Measurements from ENCODE around the gene TUSC2. TPM values are rescaled to one million over a fixed set of nuclear protein-coding genes. Genes with fewer than 3 reads are reported as not detected.
A peak's percentile ranks its signal among the peaks of the same experiment; 100 is the strongest.
"Not testable (repeated sequence)": the region's sequence is repeated elsewhere in the genome, so short reads cannot be mapped to it uniquely, and the experiment has no call there.

The TUSC2 gene
- total RNA-seq, 2 donors from 2014 or later, result 26.7 to 29.1 TPM

DNA sequence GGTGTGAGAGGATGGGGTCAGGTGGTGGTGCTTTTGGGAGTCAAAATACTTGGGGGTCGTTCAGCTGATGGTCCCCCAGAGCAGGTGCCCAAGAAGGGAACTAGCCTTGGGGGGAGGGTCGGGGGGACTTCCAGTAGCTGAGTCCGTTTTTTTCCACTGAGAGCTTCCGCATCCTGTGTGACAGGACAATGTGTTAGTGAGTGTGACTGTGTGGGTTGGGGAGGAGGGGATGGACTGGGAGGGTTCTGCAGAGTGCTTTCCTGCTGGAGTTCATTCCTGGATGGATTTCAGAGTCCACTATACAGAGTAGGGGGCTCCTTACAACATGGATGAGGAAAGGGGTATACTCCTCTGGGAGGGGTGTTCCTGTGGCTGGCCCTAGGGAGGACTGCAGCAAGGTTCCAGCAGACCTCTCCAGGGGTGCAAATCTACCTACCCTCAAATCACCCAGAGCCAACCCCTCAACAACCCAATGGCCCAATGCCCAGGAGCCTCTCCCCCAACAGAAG lies 4.9 kb downstream of the TUSC2 start:
- peak in 1 of 2 donors; percentile 48 for DNase-seq
- intact Hi-C loops (cut with DNase I, micrococcal nuclease), result no loop called here
- ATAC-seq, result no peak

DNA sequence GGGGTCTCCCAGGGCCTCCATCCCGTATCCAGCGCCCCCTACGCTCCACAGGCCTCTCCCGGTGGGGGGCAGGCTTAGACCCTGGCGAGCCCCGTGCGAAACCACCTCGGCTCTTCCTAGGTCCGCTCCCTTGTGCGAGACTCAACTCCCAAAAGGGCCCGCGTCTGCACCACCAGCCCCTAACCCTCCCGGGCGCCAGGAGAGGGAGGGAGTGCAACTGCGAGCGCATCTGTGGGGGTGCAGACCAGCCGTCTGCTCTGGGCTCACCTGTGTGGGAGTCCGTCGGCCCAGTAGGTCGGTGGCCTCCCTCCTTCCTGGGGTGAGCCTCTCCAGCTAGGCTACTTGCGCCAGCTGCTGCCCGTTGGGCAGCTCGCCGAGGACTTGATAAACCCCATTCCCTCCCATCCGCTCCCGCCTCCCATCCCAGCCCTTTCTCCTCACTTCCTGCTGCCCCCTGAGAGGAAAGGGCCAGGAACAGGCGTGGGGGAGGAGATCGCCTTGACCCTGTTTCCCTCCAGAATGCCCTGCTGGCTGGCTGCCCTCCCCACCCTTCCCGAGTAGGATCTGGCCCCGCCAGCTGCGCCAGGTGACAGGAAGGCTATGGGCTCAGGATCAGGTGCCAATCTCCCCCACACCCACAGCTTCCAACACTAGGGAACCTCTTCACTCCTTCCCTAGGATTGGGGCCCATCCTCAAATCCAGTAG lies 5.5 kb downstream of the TUSC2 start, which contains the start of gene HYAL2:
Gene HYAL2 (minus strand): TSS at position 360 of the 706 bp plus-strand sequence. CDS start 2,256 bp downstream, outside the sequence.
- peak; percentile 50 to 53 for DNase-seq
- no peak for ATAC-seq
- intact Hi-C loops (cut with DNase I, micrococcal nuclease), result no loop called here

DNA sequence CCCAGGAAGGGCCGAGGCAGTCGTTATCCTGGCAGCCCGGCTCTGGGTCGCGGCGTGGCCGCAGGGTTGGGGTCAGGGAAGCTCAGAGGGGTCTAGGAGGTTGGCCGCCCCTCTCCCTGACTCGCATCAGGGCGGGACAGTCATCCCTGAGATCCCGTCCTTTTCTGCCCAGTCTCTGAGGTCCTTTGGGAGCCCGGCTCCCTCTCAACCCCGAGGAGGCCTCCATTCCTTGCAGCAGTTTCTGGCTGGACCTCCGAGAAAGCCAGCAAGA lies 6.0 kb downstream of the TUSC2 start:
- DNase-seq (no peak), ATAC-seq (no peak)
- intact Hi-C loops (cut with DNase I, micrococcal nuclease), result no loop called here

DNA sequence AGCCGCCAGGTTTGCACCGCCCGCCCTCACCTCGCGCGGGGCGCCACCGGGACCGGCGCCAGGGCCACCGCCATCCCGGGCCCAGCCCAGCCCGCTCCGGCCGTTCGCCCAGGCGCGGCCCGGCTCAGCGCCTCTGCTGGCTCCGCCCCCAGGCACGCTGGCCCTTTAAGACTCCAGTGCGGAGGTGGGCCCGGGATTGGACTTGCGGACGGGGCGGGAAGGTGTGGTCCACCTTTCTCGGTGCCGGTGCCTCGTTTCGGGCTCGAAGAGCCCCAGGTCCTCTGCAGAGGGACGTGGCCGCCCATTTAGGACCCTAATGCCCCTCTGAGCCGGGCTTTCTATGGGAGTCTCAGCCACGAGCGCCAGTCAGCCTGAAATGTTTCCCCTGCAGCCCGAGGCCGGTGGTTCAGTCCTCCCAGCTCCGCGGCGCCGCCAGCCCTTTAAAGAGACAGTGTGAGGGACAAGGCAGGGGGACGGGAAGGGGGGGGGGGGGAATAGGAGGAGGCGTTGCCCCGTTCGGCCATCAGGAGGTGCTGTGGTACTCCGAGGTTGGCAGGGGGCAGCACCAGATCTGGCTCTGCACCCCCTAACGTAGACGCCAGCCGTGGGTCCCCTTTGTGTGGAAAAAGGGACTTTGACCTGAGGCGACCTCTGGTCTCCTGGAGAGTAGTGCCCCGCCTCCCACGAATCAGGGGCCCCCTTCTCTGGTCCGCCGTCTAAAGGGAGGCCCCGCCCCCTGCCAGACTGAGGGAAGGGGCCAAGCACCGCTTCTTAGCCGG lies 6.5 kb downstream of the TUSC2 start:
- ATAC-seq (peak; percentile 71), DNase-seq (peak; percentile 89 to 93)
- intact Hi-C loops (cut with DNase I, micrococcal nuclease), result no loop called here

DNA sequence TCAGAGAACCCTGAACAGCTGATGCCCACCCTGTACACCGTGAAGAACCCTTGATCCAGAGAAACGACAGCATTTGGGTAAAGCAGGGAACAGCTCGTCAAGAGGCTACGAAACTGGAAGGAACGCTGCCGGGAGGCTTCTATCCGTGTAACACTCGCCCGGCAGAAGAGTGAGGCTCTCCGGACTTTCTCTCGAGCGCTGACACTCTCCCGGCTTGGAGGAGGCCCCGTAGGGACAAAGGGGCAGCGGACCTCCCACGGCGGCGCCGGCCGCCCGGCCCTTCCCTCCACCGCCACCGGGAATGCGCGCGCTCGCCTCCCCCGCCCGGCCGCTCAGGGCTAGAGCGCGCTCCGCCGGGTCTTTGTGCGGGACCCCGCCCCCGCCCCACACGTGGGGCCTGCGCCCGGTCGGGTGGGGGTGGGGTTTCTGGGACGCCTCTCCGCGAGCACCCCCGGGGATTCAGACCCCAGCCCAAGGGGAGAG lies 7.1 kb downstream of the TUSC2 start:
- intact Hi-C loops (cut with DNase I, micrococcal nuclease), result no loop called here
- ATAC-seq (peak; percentile 59), DNase-seq (peak; percentile 76 to 88)

DNA sequence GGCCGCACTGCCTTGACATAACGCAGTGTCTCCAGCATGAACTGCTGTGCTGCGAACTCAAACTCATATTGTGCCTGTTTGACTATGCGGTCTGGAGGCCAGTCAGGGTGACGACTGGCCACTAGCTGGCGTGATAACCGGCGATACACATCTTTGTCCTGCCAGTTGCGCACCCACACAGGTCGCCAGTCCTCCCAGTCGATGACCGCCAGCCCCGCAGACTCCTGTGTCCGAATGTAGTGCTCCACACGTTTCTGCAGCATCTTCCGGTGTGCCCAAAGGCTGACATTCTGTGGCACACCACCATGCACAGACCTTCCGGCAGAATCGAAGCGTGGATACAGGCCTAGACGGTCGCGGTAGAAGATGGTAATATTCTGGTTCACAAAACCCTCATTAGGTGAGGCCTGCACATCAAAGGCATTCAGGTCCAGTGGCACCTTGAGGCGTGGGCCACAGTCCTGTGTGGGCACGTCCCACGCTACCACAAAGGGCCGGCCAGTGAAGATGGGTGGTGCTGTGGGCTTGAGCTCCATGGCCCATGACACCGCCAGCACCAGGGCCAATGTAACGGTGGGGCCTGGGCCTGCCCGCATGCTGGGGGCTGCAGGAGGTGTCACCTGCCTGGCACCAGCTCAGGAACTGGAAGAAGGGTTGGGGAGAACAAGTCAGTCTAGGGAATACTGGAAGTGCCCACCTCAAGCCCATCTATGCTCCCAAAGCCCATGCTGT lies 8.0 kb downstream of the TUSC2 start:
- intact Hi-C loops (cut with DNase I, micrococcal nuclease), result no loop called here
- no peak for ATAC-seq
- DNase-seq, result peak in 1 of 2 donors; percentile 33

DNA sequence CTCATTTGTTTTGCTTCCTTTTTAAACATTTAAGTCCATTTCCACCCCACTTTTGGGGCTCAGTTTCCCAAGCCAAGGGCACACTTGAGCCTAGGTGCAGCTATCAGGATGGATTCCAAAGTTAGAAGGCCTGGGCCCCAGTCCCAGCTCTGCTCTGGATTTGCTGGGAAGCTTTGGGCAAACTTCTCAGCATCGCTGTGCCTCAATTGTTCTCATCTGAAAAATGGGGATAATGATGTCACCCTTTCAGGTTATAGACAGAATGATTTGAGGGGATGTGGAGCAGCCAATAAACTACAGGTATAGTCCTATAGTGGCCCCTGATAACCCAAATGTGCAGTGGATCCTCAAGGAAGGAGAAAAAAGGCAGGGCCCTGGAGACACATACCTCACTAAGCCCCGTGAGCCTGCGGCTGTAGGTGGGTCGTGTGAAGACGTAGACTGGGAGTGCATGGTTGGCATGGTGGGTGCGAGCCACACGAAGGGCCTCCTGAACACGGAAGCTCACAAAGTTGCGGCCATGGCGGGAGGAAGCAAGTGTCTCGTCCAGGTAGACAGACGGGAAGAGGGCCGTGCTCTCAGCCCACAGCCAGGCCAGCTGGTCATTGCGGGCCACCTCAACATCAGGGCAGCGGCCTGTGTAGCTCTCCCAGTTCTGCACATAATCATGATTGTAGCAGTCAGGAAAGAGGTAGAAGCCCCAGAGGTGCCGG lies 8.7 kb downstream of the TUSC2 start:
- peak in 1 of 2 donors; percentile 36 for DNase-seq
- intact Hi-C loops (cut with DNase I, micrococcal nuclease), result no loop called here
- no peak for ATAC-seq

DNA sequence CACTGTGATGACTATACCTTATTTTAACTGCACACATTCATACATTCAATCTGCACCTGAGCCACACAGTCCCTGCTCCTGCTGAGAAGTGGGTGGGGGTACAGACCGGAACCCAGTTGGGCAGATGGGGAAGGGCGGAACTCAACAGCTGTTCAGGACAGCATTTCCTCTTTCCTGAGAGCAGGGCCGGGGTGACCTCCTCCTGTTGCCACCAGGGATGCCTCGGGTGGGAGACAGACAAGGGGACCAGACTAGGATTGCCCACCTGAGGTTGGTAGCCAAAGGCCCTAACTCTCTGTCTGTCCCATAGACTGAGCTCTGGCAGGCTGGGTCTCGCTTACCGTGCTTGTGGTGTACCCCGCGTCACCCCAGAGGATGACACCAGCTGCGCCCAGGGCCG lies 9.4 kb downstream of the TUSC2 start:
- ATAC-seq, result no peak
- DNase-seq, result peak in 1 of 2 donors; percentile 47
- intact Hi-C loops (cut with DNase I, micrococcal nuclease), result no loop called here

DNA sequence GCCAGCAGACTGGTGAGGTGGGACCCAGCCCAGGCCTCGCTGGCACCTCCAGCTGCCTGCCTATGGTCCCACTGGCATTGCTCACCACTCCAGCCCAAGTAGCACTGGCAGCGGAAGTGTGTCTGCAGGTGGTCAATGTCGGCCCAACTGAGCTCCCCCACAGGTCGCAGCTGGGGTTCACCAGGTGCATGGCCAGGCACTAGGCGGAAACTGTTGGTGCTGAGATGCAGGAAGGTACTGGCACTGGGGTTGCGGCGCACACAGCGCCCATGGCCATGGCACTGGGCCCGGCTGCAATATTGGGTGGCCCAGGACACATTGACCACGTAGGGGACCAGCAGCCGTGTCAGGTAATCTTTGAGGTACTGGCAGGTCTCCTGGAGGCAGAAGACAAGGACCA lies 9.9 kb downstream of the TUSC2 start:
- no peak for ATAC-seq
- intact Hi-C loops (cut with DNase I, micrococcal nuclease), result no loop called here

DNA sequence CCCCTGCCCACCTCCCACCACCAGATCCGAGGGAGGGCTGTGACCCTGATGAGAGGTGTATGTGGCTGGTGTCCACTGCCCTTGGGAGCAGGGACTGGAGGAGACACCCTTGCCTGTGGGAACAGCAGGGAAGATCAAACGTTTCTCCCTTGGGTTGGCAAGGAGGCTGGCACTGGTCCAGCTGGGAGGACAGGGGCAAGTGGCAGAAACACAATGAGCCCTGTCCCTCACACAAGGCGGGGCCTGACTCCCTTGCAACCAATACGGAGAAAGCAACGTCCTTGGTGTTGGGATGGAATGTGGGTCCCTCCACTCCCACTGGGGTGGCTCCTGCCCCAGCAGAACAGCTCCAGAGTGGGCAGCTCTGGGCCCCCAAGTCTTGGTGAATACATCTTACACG lies 10.7 kb downstream of the TUSC2 start:
- intact Hi-C loops (cut with DNase I, micrococcal nuclease), result no loop called here
- DNase-seq (peak; percentile 81 to 83), ATAC-seq (peak; percentile 20)

More for the DNA sequence above, 9.9 kb downstream of the TUSC2 start:
- peak in 1 of 2 donors; percentile 26 for DNase-seq

DNA sequence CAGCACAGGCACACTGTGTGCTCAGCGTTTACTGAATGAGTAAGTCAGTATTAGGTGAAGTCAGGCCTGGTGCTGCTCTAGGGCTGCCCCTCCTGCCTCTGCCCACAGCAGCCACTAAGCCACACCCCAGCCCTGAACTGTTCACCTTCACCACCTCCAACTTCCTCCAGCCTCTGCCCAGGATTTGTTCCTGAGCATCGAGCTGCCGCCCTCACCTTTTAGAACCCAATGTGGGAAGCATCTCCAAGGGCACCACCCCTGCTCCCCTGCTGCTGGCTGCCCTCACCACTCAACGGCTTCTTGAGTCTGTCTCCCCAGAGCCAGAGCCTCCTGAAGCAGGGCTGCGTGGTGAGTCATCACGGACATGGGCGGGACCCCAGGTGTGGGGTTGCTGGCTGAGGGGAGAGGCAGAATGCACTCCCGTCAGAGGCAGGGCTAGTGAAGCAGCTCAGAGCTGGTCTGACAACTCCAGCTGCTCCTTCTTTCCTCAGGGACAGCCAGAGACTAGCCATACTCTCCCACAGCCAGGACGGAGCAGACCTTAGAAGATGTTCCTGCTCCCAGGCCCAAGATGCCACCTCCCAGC lies 11.3 kb downstream of the TUSC2 start:
- intact Hi-C loops (cut with DNase I, micrococcal nuclease), result no loop called here
- peak; percentile 70 for ATAC-seq
- DNase-seq, result peak; percentile 87 to 93

DNA sequence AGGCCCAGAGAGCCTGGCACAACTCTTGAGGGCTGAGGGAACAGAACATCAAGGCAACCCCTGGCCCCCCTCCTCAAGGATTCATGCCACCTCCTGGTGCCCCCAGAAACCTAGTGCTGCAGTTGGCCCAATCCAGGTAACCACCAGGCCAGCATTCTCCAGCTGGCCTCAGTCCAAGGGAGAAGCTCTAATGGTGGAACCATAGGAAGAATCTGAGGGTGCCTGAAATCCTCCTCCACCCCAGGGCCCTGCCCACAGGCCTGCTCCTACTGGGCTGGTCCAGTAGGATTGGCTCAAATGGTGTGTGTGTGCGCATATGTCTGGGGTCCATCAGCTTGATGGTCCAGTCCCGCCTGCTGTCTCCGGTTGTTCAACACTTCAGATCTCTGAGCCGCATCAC lies 13.2 kb downstream of the TUSC2 start:
- ATAC-seq, result no peak

DNA sequence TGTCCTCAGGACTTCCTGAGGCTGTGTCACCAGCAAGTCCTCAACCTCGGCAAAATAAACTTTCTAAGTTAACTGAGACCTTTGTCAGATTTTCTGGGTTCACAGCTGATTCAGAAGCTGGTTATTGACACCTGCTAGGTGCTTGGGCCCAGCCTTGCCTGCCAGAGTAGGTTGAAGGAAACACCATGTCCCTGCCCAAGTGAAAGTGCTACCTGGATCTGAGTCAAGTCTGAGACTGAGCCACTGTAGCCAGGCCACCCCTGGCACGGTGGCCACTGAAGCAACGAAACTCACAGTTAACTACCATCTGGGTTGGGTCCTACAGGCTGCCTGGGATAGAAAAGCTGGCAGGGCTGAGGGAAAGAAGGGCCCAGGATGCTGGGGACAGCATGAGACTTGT lies 13.7 kb downstream of the TUSC2 start:
- ATAC-seq, result no peak

More for the DNA sequence above, 13.2 kb downstream of the TUSC2 start:
- peak in 1 of 2 donors; percentile 26 for DNase-seq
- intact Hi-C loops (cut with DNase I, micrococcal nuclease), result no loop called here

DNA sequence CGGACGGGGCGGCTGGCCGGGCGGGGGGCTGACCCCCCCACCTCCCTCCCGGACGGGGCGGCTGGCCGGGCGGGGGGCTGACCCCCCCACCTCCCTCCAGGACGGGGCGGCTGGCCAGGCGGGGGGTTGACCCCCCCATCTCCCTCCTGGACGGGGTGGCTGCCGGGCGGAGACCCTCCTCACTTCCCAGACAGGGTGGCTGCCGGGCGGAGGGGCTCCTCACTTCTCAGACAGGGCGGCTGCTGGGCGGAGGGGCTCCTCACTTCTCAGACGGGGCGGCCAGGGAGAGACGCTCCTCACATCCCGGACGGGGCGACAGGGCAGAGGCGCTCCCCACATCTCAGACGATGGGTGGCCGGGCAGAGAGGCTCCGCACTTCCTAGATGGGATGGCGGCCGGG lies 16.0 kb downstream of the TUSC2 start:
- ATAC-seq; DNase-seq; intact Hi-C loops (cut with DNase I, micrococcal nuclease): not testable (repeated sequence)

More for the DNA sequence above, 13.7 kb downstream of the TUSC2 start:
- DNase-seq, result no peak
- intact Hi-C loops (cut with DNase I, micrococcal nuclease), result no loop called here

DNA sequence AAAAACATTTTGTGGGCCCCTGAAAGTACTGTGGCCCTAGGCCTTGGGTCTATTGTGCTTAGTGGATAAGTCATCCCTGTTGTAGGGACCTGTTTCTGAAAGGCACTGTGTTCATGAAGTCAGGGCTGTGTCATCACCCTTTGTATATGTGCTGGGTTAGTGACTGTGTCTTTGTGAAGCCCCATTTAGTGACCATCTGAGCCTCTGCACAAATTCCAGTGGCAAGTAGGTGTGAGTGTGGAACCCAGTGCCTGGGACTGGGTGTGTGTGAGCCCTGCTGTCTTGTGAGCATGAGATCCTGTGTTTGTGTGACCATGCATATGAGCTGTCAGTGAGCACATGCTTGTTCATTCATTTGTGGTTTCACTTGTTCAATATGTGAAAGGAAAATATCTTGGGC lies 23.4 kb downstream of the TUSC2 start:
- no peak for DNase-seq
- ATAC-seq, result no peak
- intact Hi-C loops (cut with DNase I, micrococcal nuclease), result no loop called here

DNA sequence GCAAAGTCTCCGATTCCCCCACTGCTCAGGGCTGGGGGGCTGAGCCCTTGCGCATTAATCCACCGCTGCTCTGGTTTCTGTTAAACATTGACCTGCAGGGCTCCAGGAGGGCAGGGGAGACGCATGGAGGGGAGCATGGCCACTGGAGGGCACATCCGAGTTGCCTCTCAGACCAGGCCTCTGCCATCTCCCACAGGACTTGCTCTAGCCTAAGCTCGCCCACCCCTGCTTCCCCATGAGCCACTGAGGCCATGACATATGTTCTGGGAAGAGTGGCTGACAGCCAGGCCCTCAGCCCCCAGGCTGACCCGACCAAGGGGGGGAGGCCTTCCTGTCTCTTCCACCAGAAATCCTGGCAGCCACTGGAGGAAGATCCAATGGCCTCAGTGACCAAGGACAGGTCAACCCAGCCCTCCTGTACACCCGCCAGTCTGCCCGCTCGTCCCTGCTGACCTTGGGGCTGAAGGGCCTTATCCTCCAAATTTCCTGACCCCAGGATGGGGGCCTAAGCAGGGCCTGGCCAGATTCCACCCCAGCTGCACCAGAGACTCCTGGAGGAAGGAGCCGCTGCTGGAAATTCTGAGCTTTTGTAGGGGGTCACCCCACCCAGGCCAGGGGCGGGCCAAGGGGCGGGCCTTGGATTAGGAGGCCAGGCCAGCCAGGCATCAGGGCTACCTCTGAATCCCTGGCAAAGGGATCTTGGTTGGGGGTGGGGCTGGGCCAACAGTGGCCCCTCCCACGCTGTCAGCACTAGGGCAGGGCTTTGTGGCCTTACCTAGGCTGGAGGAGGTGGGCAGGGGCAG lies 24.8 kb downstream of the TUSC2 start, which contains the start of gene HYAL1:
Gene HYAL1 (minus strand): TSS at position 562 of the 803 bp plus-strand sequence. CDS start 618 bp downstream, outside the sequence.
- DNase-seq (peak; percentile 61 to 79), ATAC-seq (peak; percentile 11)
- intact Hi-C loops (cut with DNase I, micrococcal nuclease), result no loop called here
